HEK293T (cell line): Measurements from ENCODE around the gene EIF2A.

ENCODE experiments used
- ARNT ChIP-seq: fragments of 450-650 bp; IDR thresholded peaks from 2 replicates; pipeline ENCODE4 v1.6.1; 2017; ENCODE audit warnings: mild to moderate bottlenecking
- BHLHE40 ChIP-seq: fragments of 450-650 bp; IDR thresholded peaks from 2 replicates; pipeline ENCODE4 v1.6.1; 2016; ENCODE audit warnings: mild to moderate bottlenecking, moderate library complexity, borderline replicate concordance
- FOXA1 ChIP-seq: fragments of 450-650 bp; IDR thresholded peaks from 2 replicates; pipeline ENCODE4 v1.6.1; 2016; ENCODE audit warnings: mild to moderate bottlenecking
- FOXM1 ChIP-seq: fragments of 450-650 bp; IDR thresholded peaks from 2 replicates; pipeline ENCODE4 v1.6.1; 2017; ENCODE audit warnings: mild to moderate bottlenecking, borderline replicate concordance
- L3MBTL2 ChIP-seq: fragments of 450-650 bp; conservative IDR thresholded peaks from 2 replicates; pipeline ENCODE4 v1.6.1; 2016; ENCODE audit warnings: mild to moderate bottlenecking
- LEF1 ChIP-seq: fragments of 450-650 bp; IDR thresholded peaks from 2 replicates; pipeline ENCODE4 v1.6.1; 2017; ENCODE audit warnings: mild to moderate bottlenecking, borderline replicate concordance
- NFRKB ChIP-seq: fragments of 450-650 bp; IDR thresholded peaks from 2 replicates; pipeline ENCODE4 v1.6.1; 2016; ENCODE audit warnings: mild to moderate bottlenecking, moderate library complexity
- PKNOX1 ChIP-seq: fragments of 450-650 bp; IDR thresholded peaks from 2 replicates; pipeline ENCODE4 v1.6.1; 2016
- SP1 ChIP-seq: fragments of 450-650 bp; IDR thresholded peaks from 2 replicates; pipeline ENCODE4 v1.6.1; 2017
- SUZ12 ChIP-seq: fragments of 450-650 bp; IDR thresholded peaks from 2 replicates; pipeline ENCODE4 v1.6.1; 2016; ENCODE audit warnings: mild to moderate bottlenecking
- TARDBP ChIP-seq: fragments of 450-650 bp; IDR thresholded peaks from 2 replicates; pipeline ENCODE4 v1.6.1; 2016

GRCh38 chr3:150540991-150541390, 5.6 kb upstream of the EIF2A start:
- TF ChIP-seq FOXA1 (no peak), L3MBTL2 (no peak), SUZ12 (no peak), BHLHE40 (no peak), SP1 (no peak), PKNOX1 (no peak), TARDBP (no peak), LEF1 (no peak), ARNT (no peak), NFRKB (no peak), FOXM1 (no peak)
